HUES6 (cell line): Measurements from ENCODE around the gene IBSP.

Source experiments
- H3K27ac ChIP-seq: 2 replicates; pipeline ENCODE4 v1.7.0; 2013; ENCODE audit warnings: low read depth, mild to moderate bottlenecking, low read length, inconsistent platforms
- H3K27me3 ChIP-seq: 2 replicates; pipeline ENCODE4 v1.6.1; 2013; ENCODE audit warnings: low read length; ENCODE audit not compliant: control insufficient read depth, insufficient read depth
- H3K36me3 ChIP-seq: 2 replicates; pipeline ENCODE4 v1.6.1; 2013; ENCODE audit warnings: low read length; ENCODE audit not compliant: control insufficient read depth, insufficient read depth
- H3K4me1 ChIP-seq: 2 replicates; pipeline ENCODE4 v1.6.1; 2013; ENCODE audit warnings: low read length; ENCODE audit not compliant: control insufficient read depth, insufficient read depth
- H3K4me3 ChIP-seq: 2 replicates; pipeline ENCODE4 v1.5.1; 2013; ENCODE audit warnings: low read depth, low read length
- H3K9ac ChIP-seq: one replicate; pipeline ENCODE4 v1.6.1; 2013; ENCODE audit warnings: mild to moderate bottlenecking, low read length
- H3K9me3 ChIP-seq: 2 replicates; pipeline ENCODE4 v1.6.1; 2013; ENCODE audit warnings: low read depth, low read length; ENCODE audit not compliant: control insufficient read depth, insufficient read depth

The IBSP gene

DNA sequence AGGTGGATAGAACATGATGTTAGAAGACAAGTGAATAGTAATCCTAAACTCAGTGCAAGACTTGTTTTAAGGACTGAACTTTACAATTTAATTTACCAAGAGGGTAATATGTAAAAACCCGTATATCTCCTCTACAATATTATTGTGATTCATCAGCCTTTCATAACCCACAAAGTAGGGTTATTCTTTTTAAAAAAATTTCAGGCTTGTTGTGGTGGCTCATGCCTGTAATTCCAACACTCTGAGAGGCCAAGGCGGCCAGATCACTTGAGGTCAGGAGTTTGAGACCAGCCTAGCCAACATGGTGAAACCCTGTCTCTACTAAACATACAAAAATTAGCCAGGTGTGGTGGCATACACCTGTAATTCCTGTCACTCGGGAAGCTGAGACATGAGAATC lies 7.2 kb downstream of the IBSP start:
- Histone ChIP-seq H3K27me3 (no peaks in the 10 kb centered on the region), H3K4me3 (no peak overlapping the region), H3K9ac (no peak overlapping the region), H3K27ac (no peak overlapping the region), H3K4me1 (no peaks in the 10 kb centered on the region), H3K9me3 (no peaks in the 10 kb centered on the region; the same call in 1 of the 2 replicates), H3K36me3 (no peaks in the 10 kb centered on the region)

DNA sequence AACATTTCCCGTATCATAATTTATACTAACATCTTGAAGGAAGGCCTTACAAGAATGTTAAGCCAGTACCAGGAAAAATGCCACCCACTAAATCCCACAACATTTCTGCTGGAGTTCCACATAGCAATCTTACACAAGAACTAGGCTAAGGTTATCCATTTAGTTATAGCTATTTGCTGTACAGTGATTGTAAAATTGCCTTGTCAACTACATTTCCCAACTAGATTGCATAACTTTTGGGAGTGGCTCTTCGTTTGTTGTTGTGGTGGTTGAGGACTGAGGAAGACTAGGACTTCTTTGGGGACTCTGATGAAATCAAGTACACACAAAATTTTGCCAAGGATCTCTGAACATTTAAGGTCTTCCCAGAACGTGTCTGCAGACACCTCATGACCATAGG lies 8.0 kb downstream of the IBSP start:
- no peaks in the 10 kb centered on the region for H3K27me3 ChIP-seq
- no peak overlapping the region for H3K4me3 ChIP-seq
- no peaks in the 10 kb centered on the region; the same call in 1 of the 2 replicates for H3K9me3 ChIP-seq
- H3K4me1 ChIP-seq: no peaks in the 10 kb centered on the region
- H3K9ac ChIP-seq: no peak overlapping the region
- no peak overlapping the region for H3K27ac ChIP-seq
- no peaks in the 10 kb centered on the region for H3K36me3 ChIP-seq

DNA sequence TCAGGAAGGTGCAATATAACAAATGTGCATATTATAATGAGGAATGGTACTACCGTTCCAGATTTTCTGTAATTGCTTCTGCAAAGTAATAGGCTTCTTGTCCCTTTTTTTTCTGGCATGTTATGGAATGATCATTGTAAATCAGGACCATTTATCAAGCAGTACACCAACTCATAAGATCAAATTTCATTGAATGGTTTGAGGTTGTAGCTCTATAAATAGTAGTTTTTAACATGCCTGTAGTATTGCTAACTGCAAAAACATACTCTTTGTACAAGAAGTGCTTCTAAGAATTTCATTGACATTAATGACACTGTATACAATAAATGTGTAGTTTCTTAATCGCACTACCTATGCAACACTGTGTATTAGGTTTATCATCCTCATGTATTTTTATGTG lies 12.6 kb downstream of the IBSP start:
- Histone ChIP-seq H3K4me1 (no peaks in the 10 kb centered on the region), H3K9me3 (no peaks in the 10 kb centered on the region; the same call in 1 of the 2 replicates), H3K4me3 (no peak overlapping the region), H3K27ac (no peak overlapping the region), H3K27me3 (no peaks in the 10 kb centered on the region), H3K9ac (no peak overlapping the region), H3K36me3 (no peaks in the 10 kb centered on the region)

DNA sequence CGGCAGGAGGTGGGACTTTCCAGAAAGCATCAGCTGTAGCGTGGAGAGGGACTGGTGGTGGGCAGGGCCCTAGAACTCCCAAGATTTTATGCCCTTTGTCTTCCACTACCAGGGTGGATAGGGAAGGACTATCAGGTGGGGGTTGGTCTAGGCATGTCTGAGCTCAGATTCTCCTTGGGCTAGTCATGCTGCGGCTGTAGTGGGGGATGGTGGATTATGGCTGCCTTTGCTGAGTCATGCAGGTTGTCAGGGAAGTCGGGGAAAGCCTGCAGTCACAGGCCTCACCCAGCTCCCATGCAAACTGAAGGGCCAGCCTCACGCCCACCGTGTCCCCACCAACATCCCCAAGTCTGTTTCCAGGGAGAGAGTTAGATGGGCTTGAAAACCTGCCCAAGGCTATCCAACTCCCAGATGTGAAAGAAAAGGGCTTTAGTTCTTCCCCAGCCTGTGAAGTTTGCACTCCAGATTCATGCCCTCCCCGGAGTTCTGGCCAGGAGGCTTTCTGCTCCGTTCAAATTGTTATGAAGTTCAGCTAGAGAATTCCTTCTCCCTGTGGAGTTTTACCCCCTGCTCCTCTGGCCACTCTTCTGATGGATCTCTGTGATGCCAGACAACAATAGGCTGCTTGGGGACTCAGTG lies 20.0 kb downstream of the IBSP start:
- Histone ChIP-seq H3K27me3 (no peaks in the 10 kb centered on the region), H3K9me3 (peaks cover 13% of the 10 kb centered on the region), H3K36me3 (no peaks in the 10 kb centered on the region), H3K9ac (peak overlapping the region; percentile 45), H3K4me1 (peaks cover 14% of the 10 kb centered on the region), H3K4me3 (no peak overlapping the region; the same call in 1 of the 2 replicates), H3K27ac (peak overlapping the region; percentile 81; the same call in 1 of the 2 replicates)

DNA sequence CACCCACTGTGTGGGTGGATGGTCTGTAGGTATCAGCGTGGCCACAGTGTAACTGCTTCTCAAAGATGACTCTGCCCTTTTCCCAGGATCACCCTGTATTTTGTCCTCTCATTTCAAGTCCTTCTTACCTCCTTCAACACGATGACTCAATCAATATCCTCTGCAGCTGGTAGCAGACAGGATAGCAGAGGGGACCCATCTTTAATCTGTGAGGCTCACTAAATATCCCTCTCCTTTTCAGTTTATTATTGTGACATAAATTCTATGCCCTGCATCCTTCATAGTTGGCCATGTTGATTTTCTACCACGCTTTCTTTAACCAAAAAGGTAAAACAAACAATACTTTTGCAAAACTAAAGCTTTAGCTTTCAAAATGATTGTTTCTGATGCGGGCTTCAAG lies 23.8 kb downstream of the IBSP start:
- Histone ChIP-seq H3K9ac (no peak overlapping the region), H3K27ac (no peak overlapping the region), H3K4me1 (peaks cover 14% of the 10 kb centered on the region), H3K27me3 (no peaks in the 10 kb centered on the region), H3K36me3 (no peaks in the 10 kb centered on the region), H3K4me3 (no peak overlapping the region), H3K9me3 (peaks cover 1% of the 10 kb centered on the region; the same call in 1 of the 2 replicates)

DNA sequence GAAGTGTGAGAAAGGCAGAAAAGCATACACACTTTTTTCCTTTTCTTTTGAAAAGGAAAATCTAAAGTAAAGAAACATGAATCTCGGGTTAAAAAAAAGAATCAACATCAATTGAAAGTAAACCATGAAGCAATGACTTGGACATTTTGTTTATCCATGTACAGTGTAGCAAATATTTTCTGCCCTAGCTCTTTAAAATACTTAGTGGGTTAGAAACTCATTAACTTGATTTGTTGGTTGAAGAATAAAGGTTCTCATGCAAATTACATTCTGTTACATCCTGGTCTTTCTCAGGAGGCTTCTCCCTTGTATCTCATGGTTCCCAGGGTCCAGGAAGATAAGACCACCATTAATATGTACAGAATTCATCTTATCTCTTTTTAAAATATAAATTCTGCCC lies 24.4 kb downstream of the IBSP start:
- H3K4me3 ChIP-seq: no peak overlapping the region
- no peaks in the 10 kb centered on the region for H3K27me3 ChIP-seq
- no peak overlapping the region for H3K9ac ChIP-seq
- no peaks in the 10 kb centered on the region for H3K9me3 ChIP-seq
- no peaks in the 10 kb centered on the region for H3K36me3 ChIP-seq
- no peak overlapping the region for H3K27ac ChIP-seq
- peaks cover 13% of the 10 kb centered on the region for H3K4me1 ChIP-seq

DNA sequence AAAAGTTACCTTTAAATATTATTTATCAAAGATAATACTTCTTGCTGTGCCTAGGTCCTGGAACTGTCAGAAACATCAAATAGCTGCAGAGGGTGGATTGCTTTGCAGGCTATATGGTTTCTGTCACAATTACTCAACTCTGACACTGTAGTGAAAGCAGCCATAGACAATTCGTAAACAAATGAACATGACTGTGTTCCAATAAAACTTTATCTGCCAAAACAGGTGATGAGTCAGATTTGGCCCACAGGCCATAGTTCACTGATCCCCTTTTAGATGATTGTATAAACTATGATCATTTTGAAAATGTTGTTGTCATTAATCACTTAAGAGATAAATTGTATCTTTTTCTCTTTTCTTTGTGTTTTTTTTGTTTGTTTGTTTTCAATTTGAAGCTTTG lies 25.0 kb downstream of the IBSP start:
- Histone ChIP-seq H3K4me1 (peaks cover 7% of the 10 kb centered on the region), H3K36me3 (no peaks in the 10 kb centered on the region), H3K27ac (no peak overlapping the region), H3K27me3 (no peaks in the 10 kb centered on the region), H3K4me3 (no peak overlapping the region), H3K9ac (no peak overlapping the region), H3K9me3 (no peaks in the 10 kb centered on the region)

DNA sequence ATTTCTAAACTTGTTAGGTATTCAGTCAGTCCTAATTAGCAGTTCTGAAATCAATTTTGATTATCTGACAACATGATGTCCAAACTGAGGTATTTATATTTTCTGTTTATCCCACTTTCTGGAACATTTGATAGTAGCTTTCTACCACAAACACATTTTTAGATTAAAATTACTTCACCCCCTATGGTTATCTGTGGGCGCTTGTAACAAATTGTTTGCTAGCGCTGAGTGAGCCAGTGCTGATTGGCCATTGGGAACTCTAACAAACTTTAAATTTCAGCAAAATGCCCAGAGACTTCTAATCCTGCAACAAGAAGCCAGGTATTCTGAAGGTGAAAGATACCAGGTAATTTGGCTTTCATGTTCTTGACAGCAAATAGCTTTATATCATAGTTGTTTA lies 33.3 kb downstream of the IBSP start, which contains the start of gene MEPE:
Gene MEPE, plus strand, starts transcription at position 301 of the 400 bp plus-strand sequence. CDS start 1,746 bp downstream, outside the sequence.
- Histone ChIP-seq H3K4me3 (no peak within 1 kb of the TSS), H3K4me1 (peaks cover 9% of the 10 kb centered on the region), H3K27me3 (no peaks in the 10 kb centered on the region), H3K36me3 (no peaks in the 10 kb centered on the region), H3K9me3 (no peaks in the 10 kb centered on the region), H3K27ac (no peak within 1 kb of the TSS), H3K9ac (no peak within 1 kb of the TSS)

DNA sequence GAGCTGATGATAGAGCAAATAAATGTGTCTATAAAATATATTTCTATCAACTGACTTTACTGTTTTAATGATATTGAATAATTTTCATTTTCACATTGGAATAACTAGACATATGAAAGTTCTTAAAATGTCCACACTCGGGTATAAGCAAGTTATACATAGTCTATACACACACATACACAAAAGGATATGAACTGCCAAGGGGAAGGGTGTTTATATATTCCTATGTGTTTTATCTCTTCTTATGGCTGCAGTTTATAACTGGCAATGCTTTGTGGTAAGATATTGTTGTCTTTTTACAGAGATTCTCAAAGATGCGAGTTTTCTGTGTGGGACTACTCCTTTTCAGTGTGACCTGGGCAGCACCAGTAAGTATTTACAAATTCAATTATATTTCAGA lies 35.0 kb downstream of the IBSP start:
- H3K9me3 ChIP-seq: no peaks in the 10 kb centered on the region
- no peaks in the 10 kb centered on the region for H3K36me3 ChIP-seq
- no peak overlapping the region for H3K9ac ChIP-seq
- no peaks in the 10 kb centered on the region for H3K27me3 ChIP-seq
- peaks cover 15% of the 10 kb centered on the region for H3K4me1 ChIP-seq
- no peak overlapping the region for H3K4me3 ChIP-seq
- H3K27ac ChIP-seq: no peak overlapping the region

DNA sequence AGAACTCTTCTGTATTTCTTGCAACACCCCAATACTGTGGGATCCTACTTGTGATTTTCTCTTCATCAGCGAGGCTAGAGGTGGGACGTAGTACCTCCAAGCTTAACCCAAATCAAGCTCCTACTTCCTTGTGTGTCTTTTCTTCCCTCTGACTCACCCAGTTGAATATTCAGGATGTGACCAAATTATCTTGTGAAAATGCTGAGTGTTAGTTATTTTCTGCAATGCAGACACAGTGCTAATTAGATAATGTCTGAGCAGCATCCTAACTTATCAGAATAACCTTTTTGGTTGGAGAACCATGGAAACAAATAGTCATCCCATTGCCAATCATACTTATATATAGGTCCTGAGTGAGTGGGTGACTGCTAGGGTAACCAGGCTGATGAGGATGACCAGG lies 35.8 kb downstream of the IBSP start:
- Histone ChIP-seq H3K9ac (no peak overlapping the region), H3K27me3 (no peaks in the 10 kb centered on the region), H3K4me3 (no peak overlapping the region), H3K9me3 (no peaks in the 10 kb centered on the region), H3K27ac (no peak overlapping the region), H3K36me3 (no peaks in the 10 kb centered on the region), H3K4me1 (peaks cover 15% of the 10 kb centered on the region)

DNA sequence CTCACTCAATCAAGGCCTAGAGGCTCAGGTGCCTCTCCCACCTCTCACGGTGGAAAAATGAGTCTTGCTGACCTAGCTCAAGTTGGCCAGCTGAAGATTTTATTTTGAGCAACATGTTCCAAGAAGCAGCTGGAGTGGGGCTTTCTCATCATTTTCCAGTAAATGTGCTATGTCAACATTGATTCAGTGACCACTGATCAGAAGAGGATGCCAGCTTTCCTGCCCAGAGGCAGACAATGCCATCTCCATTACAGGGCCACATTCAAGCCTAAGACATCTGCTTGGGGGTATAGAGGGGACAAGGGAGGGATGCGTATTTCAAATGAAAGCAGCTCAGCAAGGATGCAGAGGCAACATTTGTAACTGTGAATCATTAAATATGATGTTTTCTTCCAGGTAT lies 36.4 kb downstream of the IBSP start:
- Histone ChIP-seq H3K9ac (no peak overlapping the region), H3K4me1 (peaks cover 15% of the 10 kb centered on the region), H3K36me3 (no peaks in the 10 kb centered on the region), H3K27ac (no peak overlapping the region), H3K9me3 (no peaks in the 10 kb centered on the region), H3K27me3 (no peaks in the 10 kb centered on the region), H3K4me3 (no peak overlapping the region)
